Urinary bladder (tissue), 4 donors: ENCODE results near the gene TPPP3. TPM values are rescaled to one million over a fixed set of nuclear protein-coding genes. Genes with fewer than 3 reads are reported as not detected.
"Not testable (repeated sequence)": the region's sequence is repeated elsewhere in the genome, so short reads cannot be mapped to it uniquely, and the experiment has no call there.

Experiments used
- DNase-seq: peaks from one replicate; pipeline ENCODE4 v3.0.0-alpha.2; 2015; ENCODE audit errors: extremely low spot score
- H3K27ac ChIP-seq: one replicate; pipeline ENCODE4 v1.5.1; 2013; ENCODE audit warnings: low read depth, mild to moderate bottlenecking, moderate library complexity
- H3K36me3 ChIP-seq: one replicate; pipeline ENCODE4 v1.6.1; 2013; ENCODE audit warnings: mild to moderate bottlenecking, moderate library complexity; ENCODE audit not compliant: insufficient read depth
- H3K4me1 ChIP-seq: one replicate; pipeline ENCODE4 v1.6.1; 2013; ENCODE audit warnings: mild to moderate bottlenecking, moderate library complexity; ENCODE audit not compliant: insufficient read depth
- H3K4me3 ChIP-seq: one replicate; pipeline ENCODE4 v1.5.1; 2013; ENCODE audit warnings: low read depth, low read length
- WGBS: extraction: QIAGEN DNeasy Blood & Tissue Kit; methylation state at CpG from one replicate; pipeline ENCODE4 v1.1.7; 2013; 5-methylcytosine and 5-hydroxymethylcytosine counted together
- polyA plus RNA-seq: library from polyadenylated mRNA; stranded (reverse); fragments of 200-250 nt; gene quantifications from one replicate; pipeline ENCODE4 v1.2.3, GENCODE V29; 2013
- total RNA-seq: library from RNA; depleted of rRNA; stranded (reverse); fragments of >200 nt; gene quantifications from one replicate; pipeline ENCODE4 v1.2.3, GENCODE V29; 2014
- donor health status: healthy with polysubstance abuse.
- donor health status: healthy.

The TPPP3 gene
- total and polyA plus RNA-seq, 2 donors = 14.6 to 24.0 TPM

- H3K4me1 ChIP-seq = no peaks in the 10 kb centered on the region
- no peak overlapping the region for H3K4me3 ChIP-seq
- WGBS = 75% methylated on average over 3 of the region's 3 CpGs
Observed at GRCh38 chr16:67419931-67420330, 26.6 kb upstream of the TPPP3 start.

GRCh38 chr16:67419502-67419901, 26.2 kb upstream of the TPPP3 start:
- H3K27ac ChIP-seq = no peak overlapping the region
- DNase-seq = no peak
- H3K4me1 ChIP-seq = no peaks in the 10 kb centered on the region
- H3K4me3 ChIP-seq = no peak overlapping the region
- H3K36me3 ChIP-seq = no peaks in the 10 kb centered on the region
- 79% methylated on average over 3 of the region's 3 CpGs for WGBS

More at GRCh38 chr16:67419931-67420330, 26.6 kb upstream of the TPPP3 start:
- no peak for DNase-seq
- no peak overlapping the region for H3K27ac ChIP-seq
- H3K36me3 ChIP-seq = no peaks in the 10 kb centered on the region

DNA sequence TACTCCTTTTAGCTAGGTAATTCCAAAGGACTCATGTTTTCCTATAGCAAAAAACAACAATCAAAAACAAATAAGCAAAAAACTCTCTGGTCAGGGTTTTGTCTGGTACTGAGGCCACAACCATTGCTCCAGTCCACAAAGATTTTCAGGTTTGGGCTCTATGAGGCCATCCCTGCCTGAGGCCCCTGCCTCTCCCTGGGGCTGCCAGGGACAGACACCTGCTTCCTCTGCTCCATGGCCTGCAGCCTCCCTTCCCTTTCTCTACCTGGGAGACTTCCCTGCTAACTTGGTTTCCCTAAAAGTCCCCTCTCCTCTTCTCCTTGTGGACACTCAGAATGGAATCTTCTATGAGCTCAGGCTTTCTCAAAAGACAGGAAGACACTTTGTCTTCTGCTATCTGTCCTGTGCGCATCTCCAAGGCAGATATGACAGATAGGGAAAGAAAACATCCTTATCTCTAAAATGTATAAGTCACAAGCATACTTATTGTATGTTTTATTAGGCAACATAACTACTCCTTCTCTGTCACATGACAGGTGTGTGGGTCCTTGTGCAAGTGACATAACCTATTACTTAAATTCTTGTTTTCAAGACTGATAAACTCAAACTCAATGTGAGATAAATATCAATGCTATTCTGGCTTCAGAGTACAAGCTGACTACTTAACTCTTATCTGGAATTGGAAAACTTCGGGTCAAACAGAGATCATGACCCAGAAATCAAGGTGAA, 24.2 kb upstream of the TPPP3 start:
- Histone ChIP-seq H3K36me3 (no peaks in the 10 kb centered on the region), H3K4me3 (no peak overlapping the region), H3K27ac (no peak overlapping the region), H3K4me1 (no peaks in the 10 kb centered on the region)
- no peak for DNase-seq
- 83% methylated on average over 2 of the region's 2 CpGs for WGBS

GRCh38 chr16:67415872-67416793, 22.8 kb upstream of the TPPP3 start, which contains the start of gene ZDHHC1:
Gene ZDHHC1, minus strand, starts transcription at chr16:67416477. Its CDS starts 8,702 bp downstream, at chr16:67407775.
- H3K4me3 ChIP-seq = peak within 1 kb of the TSS; percentile 82
- H3K27ac ChIP-seq = peak within 1 kb of the TSS; percentile 53
- no peak for DNase-seq
- no peaks in the 10 kb centered on the region for H3K36me3 ChIP-seq
- WGBS = 2% methylated on average over 73 of the region's 73 CpGs
- H3K4me1 ChIP-seq = no peaks in the 10 kb centered on the region

- H3K36me3 ChIP-seq, DNase-seq: not testable (repeated sequence)
Observed at GRCh38 chr16:67415421-67415820, 22.1 kb upstream of the TPPP3 start.

DNA sequence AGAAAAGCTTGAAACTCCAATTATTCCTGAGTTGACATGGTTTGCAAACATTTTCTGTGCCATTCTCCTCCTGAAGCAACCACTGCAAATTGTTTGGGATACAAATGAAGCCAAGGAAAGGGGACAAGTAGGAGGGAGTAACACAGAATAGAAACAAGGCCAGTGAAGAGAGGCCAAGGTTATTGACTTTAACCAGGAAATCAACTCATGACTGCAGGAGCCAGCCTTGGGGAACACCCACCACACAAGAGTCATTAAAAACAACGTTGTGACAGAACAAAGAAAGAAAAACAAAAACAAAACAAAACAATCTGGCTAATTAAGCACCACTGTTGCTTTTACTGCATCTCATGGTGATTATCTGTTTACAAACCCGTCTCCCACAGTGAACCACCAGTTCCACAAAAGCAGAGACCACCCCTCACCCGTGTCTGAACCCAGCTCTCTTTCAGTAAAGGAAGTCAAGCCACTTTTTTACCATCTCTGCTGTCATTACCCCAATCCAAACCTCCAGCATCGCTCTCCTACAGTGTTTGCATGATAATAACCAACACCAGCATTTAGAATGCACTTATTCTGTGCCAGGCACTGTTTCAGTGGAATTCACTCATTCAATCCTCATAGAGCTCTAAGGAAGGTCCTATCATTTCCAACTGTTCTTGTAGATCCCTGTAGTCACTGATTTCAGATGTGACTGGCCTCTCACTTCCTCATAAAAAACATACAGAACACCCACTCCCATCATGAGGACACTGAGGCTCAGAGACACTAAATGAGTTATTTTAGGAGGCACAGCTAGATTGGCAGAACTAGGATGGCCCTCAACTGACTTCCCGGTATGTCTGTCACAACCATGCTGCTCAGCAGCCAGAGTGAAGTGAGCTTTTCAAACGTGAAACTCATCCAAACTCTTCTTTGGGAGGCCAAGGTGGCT, 20.9 kb upstream of the TPPP3 start:
- 59% methylated on average over 6 of the region's 6 CpGs for WGBS
- H3K36me3 ChIP-seq = no peaks in the 10 kb centered on the region
- no peak for DNase-seq
- H3K4me3 ChIP-seq = no peak overlapping the region
- H3K4me1 ChIP-seq = no peaks in the 10 kb centered on the region
- H3K27ac ChIP-seq = no peak overlapping the region

More at GRCh38 chr16:67415421-67415820, 22.1 kb upstream of the TPPP3 start:
- H3K4me1 ChIP-seq, H3K27ac ChIP-seq: not testable (repeated sequence)
- 91% methylated on average over 19 of the region's 19 CpGs for WGBS
- H3K4me3 ChIP-seq = peak overlapping the region; percentile 82

- no peak overlapping the region for H3K4me3 ChIP-seq
- H3K27ac ChIP-seq = no peak overlapping the region
- DNase-seq = no peak
- 55% methylated on average over 2 of the region's 2 CpGs for WGBS
- H3K4me1 ChIP-seq = no peaks in the 10 kb centered on the region
- no peaks in the 10 kb centered on the region for H3K36me3 ChIP-seq
Observed at GRCh38 chr16:67412294-67412693, 19.0 kb upstream of the TPPP3 start.

DNA sequence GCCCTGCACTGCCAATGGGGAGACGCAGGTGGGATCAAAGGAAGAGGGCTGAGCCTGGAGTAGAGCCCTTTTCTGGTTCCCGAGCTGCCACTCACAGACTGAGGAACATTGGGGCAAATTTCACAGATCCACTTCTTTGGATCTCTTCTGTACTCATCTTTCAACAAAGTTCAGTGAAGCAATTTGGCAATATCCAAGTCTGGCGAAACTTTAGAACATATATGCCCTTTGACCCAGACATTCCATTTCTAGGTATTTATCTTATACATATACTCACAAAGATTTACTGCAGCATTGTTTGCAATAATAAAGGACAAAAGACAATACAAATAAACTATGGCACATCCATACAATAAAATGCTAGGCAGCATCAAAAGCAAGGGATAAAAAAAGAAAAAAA, 18.0 kb upstream of the TPPP3 start:
- 92% methylated on average over 3 of the region's 3 CpGs for WGBS

GRCh38 chr16:67409631-67410030, 16.3 kb upstream of the TPPP3 start:
- WGBS = 92% methylated on average over 9 of the region's 9 CpGs
- no peak for DNase-seq
- H3K4me1 ChIP-seq = no peaks in the 10 kb centered on the region
- no peak overlapping the region for H3K27ac ChIP-seq
- no peak overlapping the region for H3K4me3 ChIP-seq
- no peaks in the 10 kb centered on the region for H3K36me3 ChIP-seq

More for the DNA sequence above, 18.0 kb upstream of the TPPP3 start:
- Histone ChIP-seq H3K4me3 (no peak overlapping the region), H3K36me3 (no peaks in the 10 kb centered on the region), H3K27ac (no peak overlapping the region), H3K4me1 (no peaks in the 10 kb centered on the region)
- DNase-seq = no peak

- no peak for DNase-seq
- Histone ChIP-seq H3K27ac (no peak overlapping the region), H3K4me1 (no peaks in the 10 kb centered on the region), H3K4me3 (no peak overlapping the region), H3K36me3 (no peaks in the 10 kb centered on the region)
- 83% methylated on average over 6 of the region's 6 CpGs for WGBS
Observed at GRCh38 chr16:67407788-67408452, 14.6 kb upstream of the TPPP3 start.

GRCh38 chr16:67407176-67407787, 14.0 kb upstream of the TPPP3 start:
- no peak overlapping the region for H3K4me3 ChIP-seq

More at GRCh38 chr16:67407176-67407787, 14.0 kb upstream of the TPPP3 start:
- Histone ChIP-seq H3K4me1 (no peaks in the 10 kb centered on the region), H3K36me3 (no peaks in the 10 kb centered on the region), H3K27ac (no peak overlapping the region)
- 90% methylated on average over 7 of the region's 7 CpGs for WGBS
- DNase-seq = no peak
